NT2/D1 (cell line): ENCODE measurements around the gene FAM237A.

Source experiments
- SUZ12 ChIP-seq: IDR thresholded peaks from 2 replicates; pipeline ENCODE4 v1.6.1; 2011; ENCODE audit not compliant: insufficient read length, insufficient read depth; ENCODE audit errors: extremely low read depth
- ZNF274 ChIP-seq: IDR thresholded peaks from 2 replicates; pipeline ENCODE4 v1.6.1; 2011; ENCODE audit warnings: mild to moderate bottlenecking, low read depth, low read length

DNA sequence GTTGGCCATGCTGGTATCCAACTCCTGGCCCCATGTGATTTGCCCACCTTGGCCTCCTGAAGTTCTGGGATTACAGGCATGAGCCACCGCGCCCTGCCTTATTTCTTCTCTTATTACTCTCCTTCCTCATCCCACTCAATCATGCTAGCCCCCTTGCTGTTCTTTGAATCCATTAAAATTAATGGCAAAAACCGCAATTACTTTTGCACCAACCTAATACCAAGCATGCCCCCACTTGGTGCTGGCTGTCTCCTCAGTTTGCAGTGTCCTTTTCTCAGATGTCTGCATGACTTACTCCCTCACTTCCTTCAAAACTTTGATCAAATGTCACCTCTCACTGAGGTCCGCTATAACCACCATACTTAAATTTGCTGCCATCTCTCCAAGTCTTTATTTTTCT lies 41.3 kb downstream of the FAM237A start:
- TF ChIP-seq SUZ12 (no peak), ZNF274 (no peak)
